Suppressor macrophage treated with lipopolysaccharide for 4 hours (primary cell): ENCODE measurements around the gene PNPLA7.
"Not testable (repeated sequence)": the region's sequence is repeated elsewhere in the genome, so short reads cannot be mapped to it uniquely, and the experiment has no call there.

Experiments
- DNase-seq: peaks from one replicate; pipeline ENCODE4 v3.0.0-alpha.2; 2020

Gene PNPLA7

GRCh38 chr9:137574192-137574591, 24.0 kb upstream of the PNPLA7 start:
- DNase-seq, result no peak

DNA sequence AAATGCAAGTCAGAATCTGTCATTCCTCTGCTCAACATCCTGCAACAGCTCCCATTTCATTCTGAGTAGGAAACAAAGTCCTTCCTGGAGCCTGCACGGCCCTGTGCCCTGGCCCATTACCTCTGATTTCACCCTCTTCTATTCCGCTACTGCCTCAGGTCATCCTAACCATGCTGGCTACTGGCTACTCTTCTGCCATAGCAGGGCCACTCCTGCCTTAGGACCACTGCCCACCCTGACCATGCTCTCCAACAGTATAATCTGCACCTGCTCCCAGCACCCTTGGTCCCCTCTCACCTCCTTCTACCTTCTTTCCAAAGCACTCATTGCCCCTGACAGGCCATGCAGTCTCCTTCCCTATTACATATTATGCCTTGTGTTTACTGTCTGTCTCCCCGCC, 20.4 kb upstream of the PNPLA7 start:
- DNase-seq, result no peak

GRCh38 chr9:137569609-137570203, 19.5 kb upstream of the PNPLA7 start:
- no peak for DNase-seq

DNA sequence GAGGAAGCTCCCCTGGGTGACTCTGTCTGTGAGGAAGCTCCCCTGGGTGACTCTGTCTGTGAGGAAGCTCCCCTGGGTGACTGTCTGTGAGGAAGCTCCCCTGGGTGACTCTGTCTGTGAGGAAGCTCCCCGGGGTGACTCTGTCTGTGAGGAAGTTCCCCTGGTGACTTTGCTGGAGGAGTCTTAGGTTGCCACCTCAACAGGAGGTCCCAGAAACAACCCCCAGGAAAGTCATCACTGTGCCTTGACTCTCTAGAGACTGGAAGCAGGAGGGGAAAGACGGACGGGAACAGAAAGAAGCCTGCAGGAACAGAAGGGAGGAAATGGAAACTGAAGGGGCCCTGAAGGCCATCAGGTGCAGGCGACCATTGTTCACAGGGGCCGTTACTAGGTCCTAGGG, 18.2 kb upstream of the PNPLA7 start:
- DNase-seq, result not testable (repeated sequence)

- DNase-seq, result no peak
These were observed 14.7 kb upstream of the PNPLA7 start for GRCh38 chr9:137564817-137565411.

DNA sequence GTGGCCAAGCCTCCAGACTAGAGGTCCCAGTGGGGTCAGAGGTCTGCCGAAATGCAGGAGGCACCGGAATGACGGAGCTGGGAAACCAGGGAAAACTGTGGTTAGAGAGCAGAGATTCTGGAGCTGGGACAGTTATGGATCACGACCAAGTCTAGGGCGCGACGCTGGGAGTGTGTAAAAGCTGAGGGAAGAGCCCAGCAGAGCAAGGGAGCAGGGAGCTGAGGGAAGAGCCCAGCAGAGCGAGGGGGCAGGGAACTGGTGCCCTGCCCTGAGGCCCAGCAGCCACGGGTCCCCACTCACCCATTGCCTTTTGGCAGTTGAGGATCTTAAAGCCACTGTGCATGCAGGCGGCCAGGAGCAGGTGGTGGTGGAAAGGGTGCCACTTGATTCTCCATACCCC, 13.9 kb upstream of the PNPLA7 start:
- no peak for DNase-seq

DNA sequence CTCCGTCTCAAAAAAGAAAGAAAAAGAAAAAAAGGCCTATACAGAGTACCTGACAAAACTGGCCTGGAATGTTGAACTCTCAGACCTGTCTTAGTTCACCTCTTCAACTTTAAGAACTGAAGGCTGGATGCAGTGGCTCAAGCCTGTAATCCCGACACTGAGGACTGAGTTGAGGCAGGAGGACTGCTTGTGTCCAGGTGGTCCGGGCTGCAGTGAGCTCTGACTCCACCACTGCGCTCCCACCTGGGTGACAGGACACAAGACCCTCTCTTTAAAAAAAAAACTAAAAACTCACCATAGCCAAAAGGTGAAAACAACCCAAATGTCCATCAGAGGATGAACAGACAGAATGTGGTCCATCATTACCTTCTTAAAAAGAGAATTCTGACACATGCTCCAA, 7.9 kb upstream of the PNPLA7 start:
- no peak for DNase-seq

GRCh38 chr9:137556069-137556838, 6.1 kb upstream of the PNPLA7 start:
- no peak for DNase-seq

DNA sequence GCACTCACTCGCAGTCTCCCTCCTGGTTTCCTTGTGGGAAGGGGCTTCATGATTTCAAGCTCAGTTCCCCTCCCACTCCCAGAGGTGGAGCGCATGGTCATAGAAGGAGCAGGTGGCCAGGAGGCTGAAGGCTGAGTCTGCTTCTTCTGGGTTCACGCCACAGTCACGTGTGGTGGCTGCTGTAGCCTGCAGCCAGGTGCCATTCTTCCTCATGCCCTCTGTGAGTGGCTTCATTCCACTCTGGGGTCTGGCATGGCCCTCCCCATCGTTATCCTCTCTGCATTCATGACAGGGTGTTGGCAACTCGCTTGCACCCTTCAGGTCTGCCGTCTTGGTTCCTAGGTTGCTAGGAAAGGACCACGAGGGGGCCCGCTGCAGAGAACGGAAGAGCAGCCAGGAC, 5.0 kb upstream of the PNPLA7 start:
- no peak for DNase-seq

- DNase-seq, result no peak
These were observed 4.1 kb upstream of the PNPLA7 start for GRCh38 chr9:137554349-137554748.

DNA sequence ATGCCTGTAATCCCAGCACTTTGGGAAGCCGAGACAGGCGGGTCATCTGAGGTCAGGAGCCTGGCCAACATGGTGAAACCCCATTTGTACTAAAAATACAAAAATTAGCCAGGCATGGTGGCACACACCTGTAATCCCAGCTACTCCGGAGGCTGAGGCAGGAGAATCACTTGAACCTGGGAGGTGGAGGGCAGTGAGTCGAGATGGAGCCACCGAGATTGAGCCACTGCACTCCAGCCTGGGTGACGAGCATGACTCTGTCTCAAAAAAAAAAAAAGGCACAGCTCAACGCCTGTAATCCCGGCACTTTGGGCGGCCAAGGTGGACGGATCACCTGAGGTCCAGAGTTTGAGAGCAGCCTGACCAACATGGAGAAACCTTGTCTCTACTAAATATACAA, 3.5 kb upstream of the PNPLA7 start:
- not testable (repeated sequence) for DNase-seq

GRCh38 chr9:137552022-137552768, 2.0 kb upstream of the PNPLA7 start:
- peak; percentile 8 for DNase-seq

- DNase-seq, result peak; percentile 96
These were observed 1.2 kb upstream of the PNPLA7 start, which contains the start of gene MRPL41 for GRCh38 chr9:137551264-137552021. Gene MRPL41 (plus strand): TSS chr9:137551879. CDS start chr9:137552082, 203 bp downstream.

DNA sequence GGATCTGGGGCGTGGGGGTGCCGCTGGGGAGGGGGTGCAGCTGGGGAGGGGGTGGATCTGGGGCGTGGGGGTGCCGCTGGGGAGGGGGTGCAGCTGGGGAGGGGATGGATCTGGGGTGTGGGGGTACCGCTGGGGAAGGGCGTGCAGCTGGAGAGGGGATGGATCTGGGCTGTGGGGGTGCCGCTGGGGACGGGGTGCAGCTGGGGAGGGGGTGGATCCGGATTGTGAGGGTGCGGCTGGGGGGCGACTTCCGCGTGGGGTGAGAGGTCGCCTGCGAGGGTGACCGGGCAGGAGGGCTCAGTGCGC, 709 bp upstream of the PNPLA7 start:
- not testable (repeated sequence) for DNase-seq

DNA sequence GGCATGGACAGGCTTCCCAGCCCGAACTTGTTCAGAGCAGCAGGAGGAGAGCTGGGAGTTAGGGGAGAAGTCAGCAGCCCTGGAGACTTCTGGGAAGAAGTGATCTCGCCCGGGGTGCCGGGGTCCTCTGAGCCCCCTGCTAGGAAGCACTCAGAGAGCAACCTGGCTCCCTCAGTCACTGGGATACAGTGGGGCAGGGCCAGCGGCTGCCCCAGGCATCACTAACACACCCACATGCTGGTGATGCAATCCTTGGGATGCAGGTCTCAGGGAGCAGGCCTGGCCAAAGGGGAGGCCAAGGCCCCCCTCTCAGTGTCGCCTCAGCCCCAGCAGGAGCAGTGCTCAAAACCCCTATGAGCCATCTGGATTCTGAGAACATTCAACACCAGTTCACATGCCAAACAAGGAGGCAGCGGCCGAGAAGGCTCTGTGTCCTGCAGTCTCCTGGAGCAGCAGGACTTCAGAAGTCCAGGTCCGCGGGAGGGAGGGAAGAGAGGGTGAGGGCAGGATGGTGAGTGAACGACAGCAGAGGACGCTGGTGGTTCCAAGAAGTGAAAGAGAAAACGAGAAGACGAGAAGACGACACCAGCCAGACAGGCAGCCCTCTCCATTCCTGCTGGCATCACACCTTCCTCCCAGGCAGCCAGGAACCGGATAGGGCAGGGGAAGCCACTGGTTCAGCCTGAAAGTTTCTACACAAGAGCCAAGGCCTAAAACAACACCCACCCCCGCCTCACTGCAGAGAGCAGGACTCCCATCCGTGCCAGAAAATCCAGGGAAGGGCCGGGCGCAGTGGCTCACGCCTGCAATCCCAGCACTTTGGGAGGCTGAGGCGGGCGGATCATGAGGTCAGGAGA, 2.3 kb downstream of the PNPLA7 start:
- no peak for DNase-seq

- DNase-seq, result no peak
These were observed 5.1 kb downstream of the PNPLA7 start for GRCh38 chr9:137545123-137545522.

DNA sequence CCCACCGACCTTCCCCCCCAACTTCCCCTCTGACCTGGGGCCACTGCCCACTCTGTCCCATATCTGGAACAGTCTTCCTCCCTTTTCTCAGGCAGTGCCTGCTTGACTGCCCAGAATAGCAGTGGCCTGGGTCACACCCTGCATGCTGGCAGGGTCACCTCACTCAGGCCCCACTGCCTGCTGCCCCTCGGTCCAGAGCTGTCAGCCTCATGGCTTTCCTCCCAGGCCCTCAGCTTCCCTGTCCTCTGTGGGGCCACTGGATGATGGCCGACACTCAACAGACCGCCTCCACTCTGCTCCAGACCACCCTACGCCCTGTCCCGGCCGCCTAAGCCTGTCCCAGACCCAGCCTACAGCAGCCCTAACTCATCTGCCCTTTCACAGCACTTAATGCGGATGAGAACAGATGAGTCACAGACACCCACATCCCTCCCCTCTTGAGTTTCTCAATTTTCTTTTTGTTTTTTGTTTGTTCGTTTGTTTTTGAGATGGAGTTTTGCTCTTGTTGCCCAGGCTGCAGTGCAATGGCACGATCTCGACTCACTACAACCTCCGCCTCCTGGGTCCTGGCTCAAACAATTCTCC, 5.9 kb downstream of the PNPLA7 start:
- DNase-seq, result peak; percentile 50

DNA sequence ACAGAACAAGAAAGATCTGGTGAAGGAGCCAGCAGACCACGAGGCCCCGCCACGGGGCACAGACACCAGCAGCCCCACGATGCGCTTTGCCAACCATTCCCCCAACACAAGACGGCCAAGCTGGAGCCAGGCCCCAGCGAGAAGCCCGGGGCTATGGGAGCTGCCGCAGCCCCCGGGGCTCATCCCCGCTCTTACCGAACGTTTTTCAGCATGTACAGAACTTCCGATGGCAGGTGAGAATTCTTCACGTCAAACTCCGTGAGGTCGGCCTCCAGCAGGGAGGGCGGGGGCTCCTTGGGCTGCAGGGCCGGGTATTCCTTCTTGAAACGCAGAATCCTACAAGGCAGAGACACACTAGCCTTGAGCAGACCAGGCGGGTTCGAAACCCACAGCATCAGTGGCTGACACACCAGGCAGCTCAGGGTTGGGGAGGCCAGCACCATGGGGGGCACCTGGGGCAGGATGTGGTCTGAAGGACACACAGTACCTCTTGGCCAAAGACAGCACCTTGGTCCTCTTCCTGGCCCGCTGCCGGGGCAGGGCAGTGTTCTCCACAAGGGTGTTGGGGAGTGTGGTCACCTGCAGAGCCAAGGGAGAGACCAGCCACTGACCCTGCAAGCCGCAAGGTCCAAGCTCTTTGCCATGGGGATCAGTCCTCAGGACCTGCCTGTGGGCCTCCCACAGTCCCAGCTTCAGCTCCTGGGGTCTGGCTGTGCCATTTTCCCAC, 6.8 kb downstream of the PNPLA7 start:
- no peak for DNase-seq

DNA sequence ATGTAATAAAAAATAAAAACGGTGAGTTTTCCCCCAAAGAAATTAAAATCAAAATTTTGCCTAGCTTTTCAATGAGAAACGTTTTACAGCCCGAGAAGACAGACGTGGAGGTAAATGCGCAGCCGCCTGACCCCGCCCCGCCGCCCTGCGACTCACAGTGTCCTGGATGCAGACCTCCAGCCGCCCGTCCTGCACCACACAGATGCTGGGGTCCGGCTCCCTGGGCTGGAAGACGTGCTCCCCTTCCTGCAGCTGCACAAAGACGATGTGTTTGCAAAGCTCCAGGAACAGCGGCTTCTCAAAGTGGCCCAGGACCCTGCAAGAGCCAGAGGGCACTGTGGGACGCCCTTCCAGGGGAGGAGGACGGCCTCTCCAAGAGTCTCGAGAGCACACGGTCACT, 7.7 kb downstream of the PNPLA7 start:
- no peak for DNase-seq

- DNase-seq, result no peak
These were observed 9.7 kb downstream of the PNPLA7 start for GRCh38 chr9:137540536-137540935.

DNA sequence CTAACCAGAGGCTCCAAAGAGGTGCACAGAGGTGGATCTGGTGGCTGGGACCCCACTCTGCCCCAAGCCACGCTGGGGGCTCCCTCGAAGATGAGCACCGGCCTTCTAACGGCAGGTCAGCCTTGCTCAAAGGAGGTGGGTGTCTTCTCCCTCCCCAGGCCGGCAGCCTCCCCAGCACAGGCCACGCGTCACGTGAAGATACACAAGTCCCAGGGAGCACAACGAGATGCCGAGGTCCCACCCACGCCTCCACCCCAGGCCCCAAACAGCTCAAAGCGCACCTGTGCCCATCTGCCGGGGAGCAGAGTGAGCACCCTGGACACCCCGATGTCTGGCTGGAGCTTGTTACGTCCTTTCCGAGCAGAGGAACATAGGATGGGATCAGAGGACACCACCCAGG, 12.1 kb downstream of the PNPLA7 start:
- no peak for DNase-seq
